Measurements from ENCODE around the gene CSNK1G2. TPM values are rescaled to one million over a fixed set of nuclear protein-coding genes. Genes with fewer than 3 reads are reported as not detected.

CSNK1G2 gene
- total RNA-seq, 4 donors from 2014 or later, result 54.5 to 250 (median 103) TPM

DNA sequence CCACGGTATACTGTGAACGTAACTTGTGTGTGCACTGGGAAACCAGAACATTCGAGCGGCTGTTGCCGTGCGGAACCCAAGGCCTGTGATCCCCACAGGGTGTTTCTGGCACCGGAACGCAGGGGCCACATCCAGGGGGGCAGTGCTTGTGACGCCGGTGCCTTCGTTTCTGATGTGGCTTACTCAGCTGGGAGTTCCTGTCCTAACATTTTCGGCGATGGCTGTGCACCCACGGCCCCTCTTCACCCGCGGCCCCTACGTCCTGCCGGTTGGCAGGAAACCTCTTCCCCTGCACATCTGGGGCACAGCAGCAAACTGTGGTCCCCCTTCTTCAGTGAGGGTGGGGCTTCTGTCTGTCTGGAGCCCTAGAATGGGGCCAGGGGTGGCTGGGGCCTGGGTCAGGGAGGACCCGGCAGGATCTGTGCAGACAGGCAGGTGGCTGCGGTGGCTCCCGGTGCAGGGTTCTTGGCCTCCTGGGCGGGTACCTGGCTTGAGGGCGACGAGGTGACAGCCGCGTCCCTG, 26.2 kb downstream of the CSNK1G2 start:
- H3K4me1 ChIP-seq, result no peaks in the 10 kb centered on the region
- no peak overlapping the region for H3K27ac ChIP-seq
- no peak for DNase-seq
- H3K9me3 ChIP-seq, result no peaks in the 10 kb centered on the region
- H3K4me3 ChIP-seq, result no peak overlapping the region
- peaks cover 0 to 16% (median 0%) of the 10 kb centered on the region in 3 donors for H3K36me3 ChIP-seq
- TF ChIP-seq, protein P1, sequence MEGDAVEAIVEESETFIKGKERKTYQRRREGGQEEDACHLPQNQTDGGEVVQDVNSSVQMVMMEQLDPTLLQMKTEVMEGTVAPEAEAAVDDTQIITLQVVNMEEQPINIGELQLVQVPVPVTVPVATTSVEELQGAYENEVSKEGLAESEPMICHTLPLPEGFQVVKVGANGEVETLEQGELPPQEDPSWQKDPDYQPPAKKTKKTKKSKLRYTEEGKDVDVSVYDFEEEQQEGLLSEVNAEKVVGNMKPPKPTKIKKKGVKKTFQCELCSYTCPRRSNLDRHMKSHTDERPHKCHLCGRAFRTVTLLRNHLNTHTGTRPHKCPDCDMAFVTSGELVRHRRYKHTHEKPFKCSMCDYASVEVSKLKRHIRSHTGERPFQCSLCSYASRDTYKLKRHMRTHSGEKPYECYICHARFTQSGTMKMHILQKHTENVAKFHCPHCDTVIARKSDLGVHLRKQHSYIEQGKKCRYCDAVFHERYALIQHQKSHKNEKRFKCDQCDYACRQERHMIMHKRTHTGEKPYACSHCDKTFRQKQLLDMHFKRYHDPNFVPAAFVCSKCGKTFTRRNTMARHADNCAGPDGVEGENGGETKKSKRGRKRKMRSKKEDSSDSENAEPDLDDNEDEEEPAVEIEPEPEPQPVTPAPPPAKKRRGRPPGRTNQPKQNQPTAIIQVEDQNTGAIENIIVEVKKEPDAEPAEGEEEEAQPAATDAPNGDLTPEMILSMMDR (IDR thresholded peaks at IDR 0.05), result no peak
- no peak for TF ChIP-seq POLR2A (IDR thresholded peaks at IDR 0.05)
- H3K27me3 ChIP-seq, result no peaks in the 10 kb centered on the region

DNA sequence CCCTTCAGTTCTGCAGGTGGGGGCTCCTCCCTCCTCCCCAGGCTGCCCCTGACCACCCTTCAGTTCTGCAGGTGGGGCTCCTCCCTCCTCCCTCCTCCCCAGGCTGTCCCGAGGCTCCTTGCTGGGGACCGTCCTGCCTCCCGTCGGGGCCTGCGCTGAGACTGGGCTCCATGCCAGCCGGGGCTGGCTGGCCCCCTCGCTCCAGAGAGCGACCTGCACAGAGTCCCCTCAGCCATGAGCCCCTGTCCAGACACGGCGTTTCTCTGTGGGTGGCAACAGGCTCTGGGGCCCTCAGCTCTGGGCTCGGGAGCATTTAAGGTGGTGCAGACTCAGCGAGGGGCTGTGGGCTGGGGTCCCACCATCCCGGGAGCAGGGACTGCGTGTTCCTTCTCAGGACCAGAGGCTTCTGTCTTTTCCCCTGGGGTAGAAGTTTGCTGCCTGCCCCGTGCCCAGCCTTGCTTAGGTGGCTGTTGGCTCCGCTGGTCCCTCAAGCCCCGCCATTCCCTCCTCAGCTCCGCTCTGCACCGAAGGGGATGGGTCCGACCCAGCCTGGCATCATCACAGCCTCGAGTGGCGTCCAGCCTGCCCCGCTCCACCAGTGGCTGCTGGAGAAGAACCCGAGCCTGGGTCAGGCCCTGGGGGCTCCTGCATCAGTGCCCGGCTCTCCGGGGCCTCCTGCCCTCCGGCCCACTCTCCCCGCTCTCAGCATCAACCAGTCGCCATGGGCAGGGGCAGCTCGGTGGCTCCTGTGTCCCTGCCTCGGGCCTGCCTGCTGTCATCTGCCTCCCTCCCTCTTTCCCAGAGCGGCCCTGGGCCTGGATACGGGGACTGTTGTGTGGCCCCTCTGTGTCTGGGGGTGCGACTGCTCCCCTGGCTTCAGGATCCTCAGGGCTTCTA, 27.6 kb downstream of the CSNK1G2 start:
- no peaks in the 10 kb centered on the region for H3K9me3 ChIP-seq
- H3K36me3 ChIP-seq, result peaks cover 0 to 16% (median 0%) of the 10 kb centered on the region in 3 donors
- no peak overlapping the region for H3K4me3 ChIP-seq
- no peaks in the 10 kb centered on the region for H3K27me3 ChIP-seq
- DNase-seq, result no peak
- no peak overlapping the region for H3K27ac ChIP-seq
- no peaks in the 10 kb centered on the region for H3K4me1 ChIP-seq
- no peak for TF ChIP-seq POLR2A (IDR thresholded peaks at IDR 0.05)
- TF ChIP-seq, protein P1 (IDR thresholded peaks at IDR 0.05), result no peak

DNA sequence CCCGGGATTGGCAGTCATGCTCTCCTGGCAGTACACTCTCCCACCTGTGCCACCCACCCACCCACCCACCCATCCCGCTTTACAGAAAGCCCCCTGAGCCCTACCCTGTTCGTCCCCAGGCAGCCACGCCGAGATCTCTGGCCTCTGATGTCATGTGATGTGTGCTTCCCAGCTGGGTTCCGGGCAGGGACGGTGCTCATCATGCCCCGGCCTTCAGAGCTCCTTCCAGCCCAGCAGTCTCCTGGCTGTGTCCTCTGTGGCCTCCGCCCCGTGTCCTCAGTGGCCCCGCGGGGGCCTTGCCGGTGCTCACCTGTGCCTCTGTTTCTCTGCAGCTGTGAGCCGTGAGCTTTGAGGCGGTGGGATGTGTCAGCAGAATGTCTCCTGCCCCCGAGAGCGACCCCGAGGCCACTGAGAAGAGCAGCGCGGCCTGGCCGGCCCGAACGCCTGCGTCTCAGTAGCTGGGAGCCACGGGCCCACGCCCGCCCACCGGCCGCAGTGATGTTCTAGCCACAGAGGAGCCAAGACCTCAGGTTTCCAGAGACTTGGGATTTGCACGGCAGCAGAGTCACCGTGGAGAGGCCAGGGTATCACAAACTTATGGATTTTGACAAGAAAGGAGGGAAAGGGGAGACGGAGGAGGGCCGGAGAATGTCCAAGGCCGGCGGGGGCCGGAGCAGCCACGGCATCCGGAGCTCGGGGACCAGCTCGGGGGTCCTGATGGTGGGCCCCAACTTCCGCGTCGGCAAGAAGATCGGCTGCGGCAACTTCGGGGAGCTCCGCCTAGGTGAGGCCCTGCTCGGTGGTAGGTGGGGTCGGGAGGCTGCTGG, 28.4 kb downstream of the CSNK1G2 start:
- Histone ChIP-seq H3K27ac (no peak overlapping the region), H3K4me1 (no peaks in the 10 kb centered on the region), H3K36me3 (peaks cover 0 to 17% (median 0%) of the 10 kb centered on the region in 3 donors), H3K9me3 (no peaks in the 10 kb centered on the region), H3K27me3 (no peaks in the 10 kb centered on the region), H3K4me3 (no peak overlapping the region)
- DNase-seq, result no peak
- no peak for TF ChIP-seq POLR2A (IDR thresholded peaks at IDR 0.05)
- TF ChIP-seq, protein P1 (IDR thresholded peaks at IDR 0.05), result no peak

DNA sequence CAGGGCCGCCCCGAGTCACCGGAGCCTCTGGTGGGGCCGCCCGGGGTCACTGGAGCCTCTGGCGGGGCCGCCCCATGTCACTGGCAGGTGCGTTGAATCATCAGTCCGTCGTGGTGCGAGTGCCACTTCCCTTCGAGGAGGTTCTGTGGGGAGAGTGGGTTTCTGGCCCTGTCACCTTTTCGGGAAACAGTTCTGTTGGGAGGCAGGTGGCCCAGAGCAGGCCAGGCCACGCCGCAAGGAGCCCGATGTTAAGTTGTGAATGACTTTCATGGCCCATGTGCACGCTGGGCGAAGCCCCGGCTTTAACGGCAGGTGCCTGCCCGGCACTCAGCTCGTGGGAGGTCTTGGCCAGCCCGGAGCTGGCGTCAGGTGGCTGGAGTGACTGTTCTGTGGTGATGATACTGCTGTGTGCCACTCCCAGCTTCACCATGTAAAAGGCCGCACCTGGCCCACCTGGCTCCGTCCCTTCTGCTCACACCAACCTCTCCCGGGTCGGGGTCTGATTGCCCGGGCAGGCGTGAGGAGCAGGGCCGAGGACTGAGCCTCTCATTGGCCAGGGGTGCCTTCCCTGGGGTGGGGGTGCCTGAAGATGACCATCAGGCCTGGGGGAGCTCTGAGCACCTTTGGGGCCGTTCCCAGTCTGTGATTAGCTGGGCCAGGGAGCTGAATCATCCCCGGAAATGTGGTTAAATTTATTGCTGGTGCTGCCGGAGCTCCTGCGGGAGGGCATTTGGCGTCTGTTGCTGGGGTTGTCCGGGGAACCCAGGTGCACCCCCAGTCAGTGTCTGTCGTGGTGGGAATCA, 29.2 kb downstream of the CSNK1G2 start:
- TF ChIP-seq, protein P1 (IDR thresholded peaks at IDR 0.05), result no peak
- no peak overlapping the region for H3K4me3 ChIP-seq
- H3K9me3 ChIP-seq, result no peaks in the 10 kb centered on the region
- no peaks in the 10 kb centered on the region for H3K27me3 ChIP-seq
- H3K4me1 ChIP-seq, result no peaks in the 10 kb centered on the region
- no peak for DNase-seq
- H3K27ac ChIP-seq, result no peak overlapping the region
- H3K36me3 ChIP-seq, result peaks cover 0 to 25% (median 0%) of the 10 kb centered on the region in 3 donors

Data from Peyer's patch (tissue), 4 donors.